Measurements from ENCODE around the gene C10orf120. TPM values are rescaled to one million over a fixed set of nuclear protein-coding genes. Genes with fewer than 3 reads are reported as not detected.

The C10orf120 gene
- total and polyA plus RNA-seq, 4 donors: not detected

DNA sequence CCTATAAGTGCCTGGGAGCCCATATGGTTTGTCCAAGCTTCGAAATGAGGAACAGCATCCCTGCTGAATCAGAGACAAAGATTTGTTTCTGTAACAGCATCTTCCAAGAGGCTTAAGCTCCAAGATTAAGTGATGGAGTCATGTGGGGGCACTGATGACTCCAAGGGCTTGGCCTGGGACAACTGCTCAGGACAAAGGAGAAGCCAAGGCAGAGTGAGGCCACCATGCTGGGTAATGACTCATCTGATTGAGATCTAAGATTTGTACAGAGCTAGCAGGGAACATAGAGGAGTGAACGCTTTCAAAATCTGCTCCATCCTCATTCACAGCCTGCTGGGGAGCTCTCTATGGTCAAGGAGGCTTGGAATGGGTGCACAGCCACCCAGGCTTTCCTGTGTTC, 49.3 kb downstream of the C10orf120 start:
- DNase-seq (no peak), ATAC-seq (ENCODE audit: low FRiP score) (no peak)
- H3K27me3 ChIP-seq (ENCODE audit: control insufficient read depth in 1 of 2, insufficient read depth in 2 of 2, low read length in 1 of 2): no peaks in the 10 kb centered on the region
- no peaks in the 10 kb centered on the region for H3K4me1 ChIP-seq (ENCODE audit: control insufficient read depth in 1 of 2, insufficient read depth in 2 of 2, low read length in 2 of 2)
- intact Hi-C loops (cut with DNase I): no loop called here
- H3K4me3 ChIP-seq (ENCODE audit: low read length in 2 of 2): no peak overlapping the region
- H3K27ac ChIP-seq (ENCODE audit: low read depth in 1 of 2, low read length in 2 of 2): no peak overlapping the region
- no peaks in the 10 kb centered on the region for H3K36me3 ChIP-seq (ENCODE audit: control insufficient read depth in 1 of 2, insufficient read depth in 2 of 2, low read length in 1 of 2)
- peaks cover 2% of the 10 kb centered on the region for H3K9me3 ChIP-seq (ENCODE audit: control insufficient read depth, low read length)
- whole genome bisulfite sequencing, 2 donors: 81 to 84% methylated on average over 2 of the region's 2 CpGs

DNA sequence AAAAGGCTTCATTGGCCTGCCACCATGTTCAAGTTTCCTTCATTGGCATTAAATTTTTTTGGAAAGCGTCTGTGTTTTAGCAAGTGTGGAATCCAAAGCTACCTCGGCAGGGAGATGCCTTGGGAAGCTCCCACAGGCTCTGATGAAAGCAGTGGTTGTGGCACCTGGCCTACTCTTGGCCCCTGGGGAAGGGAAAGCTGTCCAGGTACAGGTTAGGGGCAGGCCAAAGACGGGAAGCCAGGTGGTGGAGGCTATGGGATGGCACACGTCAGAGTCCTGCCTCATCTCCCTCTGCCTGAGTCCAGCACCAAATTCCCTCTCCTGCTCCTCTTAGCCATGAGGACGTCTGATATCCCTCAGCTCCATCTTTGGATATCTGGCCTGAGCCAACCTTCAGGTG, 49.7 kb downstream of the C10orf120 start:
- DNase-seq (no peak), ATAC-seq (ENCODE audit: low FRiP score) (no peak)
- Histone ChIP-seq H3K4me1 (ENCODE audit: control insufficient read depth in 1 of 2, insufficient read depth in 2 of 2, low read length in 2 of 2) (no peaks in the 10 kb centered on the region), H3K4me3 (ENCODE audit: low read length in 2 of 2) (no peak overlapping the region), H3K27ac (ENCODE audit: low read depth in 1 of 2, low read length in 2 of 2) (no peak overlapping the region), H3K27me3 (ENCODE audit: control insufficient read depth in 1 of 2, insufficient read depth in 2 of 2, low read length in 1 of 2) (no peaks in the 10 kb centered on the region), H3K9me3 (ENCODE audit: control insufficient read depth, low read length) (peaks cover 2% of the 10 kb centered on the region), H3K36me3 (ENCODE audit: control insufficient read depth in 1 of 2, insufficient read depth in 2 of 2, low read length in 1 of 2) (no peaks in the 10 kb centered on the region)
- WGBS, 2 donors: 80 to 82% methylated on average over 5 of the region's 5 CpGs
- intact Hi-C loops (cut with DNase I): no loop called here

DNA sequence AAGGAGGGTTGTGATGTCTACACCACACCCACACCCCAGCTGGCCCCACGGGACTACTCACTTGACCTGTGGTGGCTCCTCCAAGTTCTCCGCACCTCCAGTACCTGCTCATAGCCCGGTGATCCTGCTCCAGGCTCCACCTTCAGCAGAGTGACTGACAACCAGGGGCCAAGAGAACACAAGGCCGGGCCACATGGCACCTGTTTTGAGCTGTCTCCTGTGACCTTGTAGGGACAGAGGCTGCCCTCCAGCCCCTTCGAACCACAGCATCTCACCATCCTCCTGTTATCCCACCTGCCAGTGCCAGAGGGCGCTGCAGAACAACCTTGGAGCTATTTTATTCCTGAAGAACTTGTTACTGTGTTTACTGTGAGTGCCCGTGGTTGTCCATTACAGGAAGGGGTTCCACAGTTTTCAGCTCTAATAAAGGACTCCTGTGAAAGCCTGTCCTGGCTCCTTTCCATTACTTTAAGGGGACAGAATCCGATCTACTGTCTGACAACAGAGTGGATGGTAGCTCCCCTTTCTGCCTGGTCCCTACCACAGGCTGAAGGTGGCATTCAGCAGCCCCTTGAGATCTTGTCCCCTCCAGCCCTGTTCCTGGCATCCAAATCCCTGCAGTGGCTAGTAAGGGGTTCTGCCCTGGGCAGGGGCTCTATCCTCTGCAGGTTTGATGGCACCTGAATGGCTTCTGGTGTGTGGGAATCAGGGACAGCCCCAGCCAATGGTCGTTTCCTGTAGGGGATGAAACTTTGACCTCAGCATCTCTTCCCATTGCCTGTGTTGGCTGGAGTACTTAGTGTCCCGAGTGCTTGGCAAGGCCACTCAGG, 50.8 kb downstream of the C10orf120 start:
- H3K4me3 ChIP-seq (ENCODE audit: low read length in 2 of 2): no peak overlapping the region
- intact Hi-C loops (cut with DNase I): loop anchor here in 1 of 2 donors (1.0 kb wide), 1 partner anchor 55 kb away; no protein-coding TSS in a partner anchor
- 37 to 44% methylated on average over 10 of the region's 10 CpGs for WGBS, 2 donors
- no peak for DNase-seq
- ATAC-seq (ENCODE audit: low FRiP score): peak; percentile 15
- peaks cover 2% of the 10 kb centered on the region for H3K9me3 ChIP-seq (ENCODE audit: control insufficient read depth, low read length)
- H3K27ac ChIP-seq (ENCODE audit: low read depth in 1 of 2, low read length in 2 of 2): no peak overlapping the region
- no peaks in the 10 kb centered on the region for H3K27me3 ChIP-seq (ENCODE audit: control insufficient read depth in 1 of 2, insufficient read depth in 2 of 2, low read length in 1 of 2)
- H3K4me1 ChIP-seq (ENCODE audit: control insufficient read depth in 1 of 2, insufficient read depth in 2 of 2, low read length in 2 of 2): no peaks in the 10 kb centered on the region
- no peaks in the 10 kb centered on the region for H3K36me3 ChIP-seq (ENCODE audit: control insufficient read depth in 1 of 2, insufficient read depth in 2 of 2, low read length in 1 of 2)

Other genes with a start within 250 kb of the C10orf120 start
- not detected for gene ARMS2, start 245.2 kb downstream of the C10orf120 start, total RNA-seq
- not detected for gene ARMS2, start 245.2 kb downstream of the C10orf120 start, polyA plus RNA-seq
- 100 to 1,000 TPM; 261 to 386 TPM for gene HTRA1, start 238.3 kb downstream of the C10orf120 start, total RNA-seq
- 100 to 1,000 TPM; 324 to 465 TPM for gene HTRA1, start 238.3 kb downstream of the C10orf120 start, polyA plus RNA-seq
- gene DMBT1, start 139.1 kb downstream of the C10orf120 start, total RNA-seq: under 1 TPM; 0.10 to 0.12 TPM
- 1 to 10 TPM in 1 of 2 donors, under 1 TPM in 1; 0.05 to 4.9 TPM for gene DMBT1, start 139.1 kb downstream of the C10orf120 start, polyA plus RNA-seq
- gene CUZD1, start 146.0 kb upstream of the C10orf120 start, total RNA-seq: 1 to 10 TPM in 1 of 2 donors, under 1 TPM in 1; 0.58 to 1.1 TPM
- gene CUZD1, start 146.0 kb upstream of the C10orf120 start, polyA plus RNA-seq: 1 to 10 TPM; 1.5 to 3.3 TPM
- gene FAM24B, start 179.7 kb upstream of the C10orf120 start, total RNA-seq: 1 to 10 TPM; 1.2 to 3.9 TPM
- 1 to 10 TPM; 1.1 to 2.1 TPM for gene FAM24B, start 179.7 kb upstream of the C10orf120 start, polyA plus RNA-seq
- gene FAM24A, start 210.8 kb upstream of the C10orf120 start, total RNA-seq: not detected
- gene FAM24A, start 210.8 kb upstream of the C10orf120 start, polyA plus RNA-seq: not detected

All from aorta (tissue), 5 donors.